Fibroblast of villous mesenchyme (primary cell): Measurements from ENCODE around the gene LAIR2. TPM values are rescaled to one million over a fixed set of nuclear protein-coding genes. Genes with fewer than 3 reads are reported as not detected.

Experiments used
- DNase-seq: peaks from one replicate; pipeline ENCODE4 v3.0.0-alpha.2; 2010; ENCODE audit warnings: low read depth
- H3K4me3 ChIP-seq: 2 replicates; pipeline ENCODE4 v1.5.1; 2011; ENCODE audit warnings: low read depth, mild to moderate bottlenecking, low read length
- CTCF ChIP-seq: IDR thresholded peaks from 2 replicates; pipeline ENCODE4 v1.5.1; 2012; ENCODE audit warnings: low read depth, mild to moderate bottlenecking, low read length; ENCODE audit not compliant: insufficient read depth
- total RNA-seq: library from RNA; depleted of rRNA; stranded (reverse); fragments of >200 nt; gene quantifications from 2 replicates; pipeline ENCODE4 v1.2.3, GENCODE V29; 2012

LAIR2 gene
- total RNA-seq, 1 donor = not detected

- no peak for DNase-seq
- TF ChIP-seq CTCF = no peak
- peak overlapping the region; percentile 69 for H3K4me3 ChIP-seq
Observed at GRCh38 chr19:54473892-54474372, 28.7 kb upstream of the LAIR2 start.

GRCh38 chr19:54475706-54476105 lies 26.9 kb upstream of the LAIR2 start:
- H3K4me3 ChIP-seq = no peak overlapping the region
- TF ChIP-seq CTCF = no peak
- no peak for DNase-seq

GRCh38 chr19:54477650-54478049 lies 25.0 kb upstream of the LAIR2 start:
- peak; percentile 19 for TF ChIP-seq CTCF
- DNase-seq = no peak
- H3K4me3 ChIP-seq = no peak overlapping the region

GRCh38 chr19:54478677-54479266 lies 23.9 kb upstream of the LAIR2 start:
- peak; percentile 75 for TF ChIP-seq CTCF
- peak; percentile 53 for DNase-seq
- H3K4me3 ChIP-seq = no peak overlapping the region

- no peak for DNase-seq
- no peak overlapping the region for H3K4me3 ChIP-seq
- no peak for TF ChIP-seq CTCF
Observed at GRCh38 chr19:54480051-54480450, 22.6 kb upstream of the LAIR2 start.

GRCh38 chr19:54481326-54481930 lies 21.2 kb upstream of the LAIR2 start:
- peak; percentile 49 for DNase-seq
- peak; percentile 79 for TF ChIP-seq CTCF
- no peak overlapping the region for H3K4me3 ChIP-seq
